ENCODE data around the gene TRDMT1.

TRDMT1 gene

GRCh38 chr10:17138460-17139042 is 62.9 kb downstream of the TRDMT1 start:
- Mint-ChIP-seq H3K9me3 (peaks cover 6% of the 10 kb centered on the region), H3K27ac (peak overlapping the region; percentile 51 to 84 (median 79)), H3K27me3 (ENCODE audit: low read depth) (no peaks in the 10 kb centered on the region), H3K4me1 (peaks cover 38% of the 10 kb centered on the region), H3K4me3 (no peak overlapping the region), H3K36me3 (ENCODE audit: low read depth) (peaks cover 4% of the 10 kb centered on the region)
- TF ChIP-seq CTCF (IDR thresholded peaks at IDR 0.05; ENCODE audit: unreplicated experiment in 3 of 3), result no peak

DNA sequence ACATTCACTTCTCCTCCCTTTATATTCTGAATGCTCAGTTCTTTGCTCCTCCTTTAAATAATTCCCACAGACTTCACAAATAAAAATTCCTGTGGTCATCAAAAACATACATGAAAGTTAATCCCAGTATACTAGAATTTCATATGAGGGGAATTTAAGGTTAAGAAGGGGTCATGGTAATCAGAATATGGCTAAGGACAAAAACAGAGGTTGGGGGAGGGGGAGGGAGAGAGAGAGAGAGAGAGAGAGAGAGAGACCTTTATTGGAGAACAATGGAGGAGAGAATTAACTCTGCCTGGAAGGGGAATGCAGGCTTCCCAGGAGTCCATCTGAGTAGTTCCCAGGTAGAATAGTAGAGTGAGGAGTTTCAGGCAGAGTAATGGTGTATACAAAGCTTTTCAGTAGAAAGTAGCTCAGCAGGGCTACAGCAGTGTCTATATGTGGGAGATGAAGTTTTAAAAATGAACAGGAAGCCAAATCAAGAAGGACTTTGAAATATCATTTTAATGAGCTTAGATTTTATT is 66.7 kb downstream of the TRDMT1 start:
- H3K4me3 Mint-ChIP-seq, result no peak overlapping the region
- peaks cover 35% of the 10 kb centered on the region for H3K4me1 Mint-ChIP-seq
- H3K36me3 Mint-ChIP-seq (ENCODE audit: low read depth), result no peaks in the 10 kb centered on the region

GRCh38 chr10:17134282-17134681 is 67.2 kb downstream of the TRDMT1 start:
- H3K36me3 Mint-ChIP-seq (ENCODE audit: low read depth), result no peaks in the 10 kb centered on the region
- no peaks in the 10 kb centered on the region for H3K27me3 Mint-ChIP-seq (ENCODE audit: low read depth)
- H3K27ac Mint-ChIP-seq, result peak overlapping the region; percentile 3 to 57 (median 21)
- no peak for TF ChIP-seq CTCF (IDR thresholded peaks at IDR 0.05; ENCODE audit: unreplicated experiment in 3 of 3)
- H3K4me3 Mint-ChIP-seq, result no peak overlapping the region
- H3K4me1 Mint-ChIP-seq, result peaks cover 31% of the 10 kb centered on the region
- no peaks in the 10 kb centered on the region for H3K9me3 Mint-ChIP-seq

More for the DNA sequence above, 66.7 kb downstream of the TRDMT1 start:
- TF ChIP-seq CTCF (IDR thresholded peaks at IDR 0.05; ENCODE audit: unreplicated experiment in 3 of 3), result no peak
- H3K27ac Mint-ChIP-seq, result peak overlapping the region; percentile 3 to 57 (median 21)
- no peaks in the 10 kb centered on the region for H3K27me3 Mint-ChIP-seq (ENCODE audit: low read depth)
- no peaks in the 10 kb centered on the region for H3K9me3 Mint-ChIP-seq

DNA sequence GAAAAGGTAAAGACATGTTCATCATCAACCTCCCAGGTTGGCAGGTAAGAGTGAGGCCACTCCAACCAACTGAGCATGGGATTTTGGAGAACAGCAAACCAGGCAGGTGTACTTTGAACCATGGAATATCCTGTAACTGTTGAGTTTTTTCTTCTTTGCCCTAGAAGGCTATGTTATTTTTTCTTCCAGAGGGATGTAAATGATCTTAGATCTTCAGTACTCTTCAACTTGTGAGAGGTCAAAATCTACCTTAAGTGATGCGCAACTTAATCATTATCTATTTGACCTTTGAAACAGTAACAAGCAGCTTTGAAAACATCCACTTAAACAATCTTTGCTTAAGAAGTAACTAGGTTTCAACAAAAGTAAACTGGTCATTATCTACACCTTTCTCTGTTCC is 71.7 kb downstream of the TRDMT1 start, which contains the start of gene CUBN:
Gene CUBN (minus strand): TSS at position 71 of the 400 bp plus-strand sequence. CDS start 46 bp downstream, at position 25.
- H3K9me3 Mint-ChIP-seq, result no peaks in the 10 kb centered on the region
- no peaks in the 10 kb centered on the region for H3K27me3 Mint-ChIP-seq (ENCODE audit: low read depth)
- no peak for TF ChIP-seq CTCF (IDR thresholded peaks at IDR 0.05; ENCODE audit: unreplicated experiment in 3 of 3)
- peaks cover 4% of the 10 kb centered on the region for H3K4me1 Mint-ChIP-seq
- peaks cover 6% of the 10 kb centered on the region for H3K36me3 Mint-ChIP-seq (ENCODE audit: low read depth)
- H3K27ac Mint-ChIP-seq, result peak within 1 kb of the TSS in 2 of 3 experiments; percentile 72 to 84
- H3K4me3 Mint-ChIP-seq, result peak within 1 kb of the TSS in 2 of 3 experiments; percentile 69 to 74

DNA sequence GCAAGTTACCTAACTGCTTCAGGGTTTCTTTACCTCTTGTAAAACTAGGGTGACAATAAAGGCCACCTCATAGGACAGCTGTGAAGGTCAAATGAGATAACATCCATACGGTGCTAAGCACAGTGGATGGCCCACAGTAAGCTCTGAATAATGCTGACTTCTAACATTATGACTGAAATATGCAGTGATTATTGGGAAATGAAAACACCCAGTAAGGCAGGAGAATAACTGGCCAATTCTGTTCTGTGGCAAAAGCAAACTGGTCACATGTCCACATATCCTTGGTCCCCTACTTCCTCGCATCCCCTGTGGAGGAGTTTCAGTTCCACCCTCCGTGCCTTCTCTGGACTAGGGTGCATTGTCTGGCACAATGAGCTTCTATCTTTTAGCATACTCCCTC is 73.2 kb downstream of the TRDMT1 start:
- H3K27me3 Mint-ChIP-seq (ENCODE audit: low read depth), result no peaks in the 10 kb centered on the region
- peak overlapping the region in 1 of 3 experiments; percentile 60 for H3K27ac Mint-ChIP-seq
- TF ChIP-seq CTCF (IDR thresholded peaks at IDR 0.05; ENCODE audit: unreplicated experiment in 3 of 3), result no peak
- peaks cover 9% of the 10 kb centered on the region for H3K36me3 Mint-ChIP-seq (ENCODE audit: low read depth)
- no peaks in the 10 kb centered on the region for H3K4me1 Mint-ChIP-seq
- no peaks in the 10 kb centered on the region for H3K9me3 Mint-ChIP-seq
- peak overlapping the region in 2 of 3 experiments; percentile 68 to 69 for H3K4me3 Mint-ChIP-seq

GRCh38 chr10:17126327-17126726 is 75.1 kb downstream of the TRDMT1 start:
- TF ChIP-seq CTCF (IDR thresholded peaks at IDR 0.05; ENCODE audit: unreplicated experiment in 3 of 3), result no peak
- no peaks in the 10 kb centered on the region for H3K9me3 Mint-ChIP-seq
- no peak overlapping the region for H3K4me3 Mint-ChIP-seq
- no peaks in the 10 kb centered on the region for H3K4me1 Mint-ChIP-seq
- peaks cover 19% of the 10 kb centered on the region for H3K36me3 Mint-ChIP-seq (ENCODE audit: low read depth)
- H3K27me3 Mint-ChIP-seq (ENCODE audit: low read depth), result no peaks in the 10 kb centered on the region
- H3K27ac Mint-ChIP-seq, result peak overlapping the region in 1 of 3 experiments; percentile 37
